Testis (tissue), 2 donors: Measurements from ENCODE around the gene C3orf20.

ENCODE experiments used
- POLR2A ChIP-seq: fragments of 450-650 bp; IDR thresholded peaks from one replicate; pipeline ENCODE4 v1.6.1; 2017; ENCODE audit warnings: antibody characterized with exemption, mild to moderate bottlenecking, moderate library complexity
- TF ChIP-seq, protein P1 (sequence below), 3 experiments: fragments of 450-650 bp in 2 of 3; fragments of 200-600 bp in 1 of 3; sonication (generic) in 1 of 3; IDR thresholded peaks; one replicate each; pipeline ENCODE4 v1.5.1; 2016 to 2019; ENCODE audit warnings: antibody characterized with exemption in 3 of 3, mild to moderate bottlenecking in 2 of 3, moderate library complexity in 1 of 3

GRCh38 chr3:14795996-14796395 is 121.1 kb downstream of the C3orf20 start:
- TF ChIP-seq, protein P1, sequence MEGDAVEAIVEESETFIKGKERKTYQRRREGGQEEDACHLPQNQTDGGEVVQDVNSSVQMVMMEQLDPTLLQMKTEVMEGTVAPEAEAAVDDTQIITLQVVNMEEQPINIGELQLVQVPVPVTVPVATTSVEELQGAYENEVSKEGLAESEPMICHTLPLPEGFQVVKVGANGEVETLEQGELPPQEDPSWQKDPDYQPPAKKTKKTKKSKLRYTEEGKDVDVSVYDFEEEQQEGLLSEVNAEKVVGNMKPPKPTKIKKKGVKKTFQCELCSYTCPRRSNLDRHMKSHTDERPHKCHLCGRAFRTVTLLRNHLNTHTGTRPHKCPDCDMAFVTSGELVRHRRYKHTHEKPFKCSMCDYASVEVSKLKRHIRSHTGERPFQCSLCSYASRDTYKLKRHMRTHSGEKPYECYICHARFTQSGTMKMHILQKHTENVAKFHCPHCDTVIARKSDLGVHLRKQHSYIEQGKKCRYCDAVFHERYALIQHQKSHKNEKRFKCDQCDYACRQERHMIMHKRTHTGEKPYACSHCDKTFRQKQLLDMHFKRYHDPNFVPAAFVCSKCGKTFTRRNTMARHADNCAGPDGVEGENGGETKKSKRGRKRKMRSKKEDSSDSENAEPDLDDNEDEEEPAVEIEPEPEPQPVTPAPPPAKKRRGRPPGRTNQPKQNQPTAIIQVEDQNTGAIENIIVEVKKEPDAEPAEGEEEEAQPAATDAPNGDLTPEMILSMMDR (IDR thresholded peaks at IDR 0.05), result no peak
- TF ChIP-seq POLR2A, result no peak
